Measurements from ENCODE around the gene COX7A1. TPM values are rescaled to one million over a fixed set of nuclear protein-coding genes. Genes with fewer than 3 reads are reported as not detected.
"Not testable (repeated sequence)": the region's sequence is repeated elsewhere in the genome, so short reads cannot be mapped to it uniquely, and the experiment has no call there.

Gene COX7A1
- polyA plus RNA-seq, 1 donor from 2014 or later = not detected

DNA sequence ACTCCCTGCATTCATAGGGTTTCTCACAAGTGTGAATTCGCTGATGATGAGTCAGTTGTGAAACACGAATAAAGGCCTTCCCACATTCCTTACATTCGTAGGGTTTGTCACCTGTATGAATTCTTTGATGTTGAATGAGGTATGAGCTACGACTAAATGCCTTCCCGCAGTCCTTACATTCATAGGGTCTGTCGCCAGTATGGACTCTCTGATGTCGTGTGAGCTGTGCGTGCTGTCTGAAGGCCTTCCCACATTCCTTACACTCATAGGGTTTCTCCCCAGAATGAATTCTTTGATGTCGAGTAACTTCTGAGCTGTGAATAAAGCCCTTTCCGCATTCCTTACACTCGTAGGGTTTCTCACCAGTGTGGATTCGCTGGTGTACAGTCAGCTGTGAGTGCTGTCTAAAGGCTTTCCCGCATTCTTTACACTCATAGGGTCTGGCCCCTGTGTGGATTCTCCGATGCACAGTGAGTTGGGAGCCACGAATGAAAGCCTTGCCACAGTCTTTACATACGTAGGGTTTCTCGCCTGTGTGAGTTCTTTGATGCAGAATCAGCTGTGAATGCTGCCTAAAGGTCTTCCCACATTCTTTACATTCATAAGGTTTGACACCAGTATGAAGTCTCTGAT, 30.5 kb upstream of the COX7A1 start:
- H3K79me2 ChIP-seq (replicated peaks; ENCODE audit: insufficient read depth, low read length) = no peaks in the 10 kb centered on the region
- no peaks in the 10 kb centered on the region for H3K9me3 ChIP-seq (ENCODE audit: low read length)
- no peak overlapping the region for H2AFZ ChIP-seq (ENCODE audit: low read depth, low read length)
- H3K27ac ChIP-seq (ENCODE audit: low read length) = no peak overlapping the region
- no peak overlapping the region for H3K9ac ChIP-seq (ENCODE audit: low read length)
- no peaks in the 10 kb centered on the region for H4K20me1 ChIP-seq (ENCODE audit: insufficient read depth)
- H3K27me3 ChIP-seq (ENCODE audit: insufficient read depth, low read depth, low read length) = no peaks in the 10 kb centered on the region
- H3K9me2 ChIP-seq (ENCODE audit: insufficient read depth, low read length) = no peaks in the 10 kb centered on the region
- H3K4me2 ChIP-seq (ENCODE audit: low read length) = no peak overlapping the region
- TF ChIP-seq, protein P1, sequence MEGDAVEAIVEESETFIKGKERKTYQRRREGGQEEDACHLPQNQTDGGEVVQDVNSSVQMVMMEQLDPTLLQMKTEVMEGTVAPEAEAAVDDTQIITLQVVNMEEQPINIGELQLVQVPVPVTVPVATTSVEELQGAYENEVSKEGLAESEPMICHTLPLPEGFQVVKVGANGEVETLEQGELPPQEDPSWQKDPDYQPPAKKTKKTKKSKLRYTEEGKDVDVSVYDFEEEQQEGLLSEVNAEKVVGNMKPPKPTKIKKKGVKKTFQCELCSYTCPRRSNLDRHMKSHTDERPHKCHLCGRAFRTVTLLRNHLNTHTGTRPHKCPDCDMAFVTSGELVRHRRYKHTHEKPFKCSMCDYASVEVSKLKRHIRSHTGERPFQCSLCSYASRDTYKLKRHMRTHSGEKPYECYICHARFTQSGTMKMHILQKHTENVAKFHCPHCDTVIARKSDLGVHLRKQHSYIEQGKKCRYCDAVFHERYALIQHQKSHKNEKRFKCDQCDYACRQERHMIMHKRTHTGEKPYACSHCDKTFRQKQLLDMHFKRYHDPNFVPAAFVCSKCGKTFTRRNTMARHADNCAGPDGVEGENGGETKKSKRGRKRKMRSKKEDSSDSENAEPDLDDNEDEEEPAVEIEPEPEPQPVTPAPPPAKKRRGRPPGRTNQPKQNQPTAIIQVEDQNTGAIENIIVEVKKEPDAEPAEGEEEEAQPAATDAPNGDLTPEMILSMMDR (IDR thresholded peaks at IDR 0.05; ENCODE audit: poor library complexity, severe bottlenecking) = no peak
- TF ChIP-seq TAF1 (IDR thresholded peaks at IDR 0.05; ENCODE audit: low read depth) = no peak
- TF ChIP-seq EZH2 (IDR thresholded peaks at IDR 0.05; ENCODE audit: borderline replicate concordance, insufficient read depth, low read length, poor library complexity, severe bottlenecking) = no peak
- no peak for TF ChIP-seq MXI1 (conservative IDR thresholded peaks at IDR 0.05; ENCODE audit: poor library complexity, severe bottlenecking)
- no peak for TF ChIP-seq POLR2AphosphoS5 (IDR thresholded peaks at IDR 0.05)
- TF ChIP-seq SMC3 (conservative IDR thresholded peaks at IDR 0.05; ENCODE audit: poor library complexity) = no peak
- no peak for TF ChIP-seq RAD21 (conservative IDR thresholded peaks at IDR 0.05)
- TF ChIP-seq, protein P2, sequence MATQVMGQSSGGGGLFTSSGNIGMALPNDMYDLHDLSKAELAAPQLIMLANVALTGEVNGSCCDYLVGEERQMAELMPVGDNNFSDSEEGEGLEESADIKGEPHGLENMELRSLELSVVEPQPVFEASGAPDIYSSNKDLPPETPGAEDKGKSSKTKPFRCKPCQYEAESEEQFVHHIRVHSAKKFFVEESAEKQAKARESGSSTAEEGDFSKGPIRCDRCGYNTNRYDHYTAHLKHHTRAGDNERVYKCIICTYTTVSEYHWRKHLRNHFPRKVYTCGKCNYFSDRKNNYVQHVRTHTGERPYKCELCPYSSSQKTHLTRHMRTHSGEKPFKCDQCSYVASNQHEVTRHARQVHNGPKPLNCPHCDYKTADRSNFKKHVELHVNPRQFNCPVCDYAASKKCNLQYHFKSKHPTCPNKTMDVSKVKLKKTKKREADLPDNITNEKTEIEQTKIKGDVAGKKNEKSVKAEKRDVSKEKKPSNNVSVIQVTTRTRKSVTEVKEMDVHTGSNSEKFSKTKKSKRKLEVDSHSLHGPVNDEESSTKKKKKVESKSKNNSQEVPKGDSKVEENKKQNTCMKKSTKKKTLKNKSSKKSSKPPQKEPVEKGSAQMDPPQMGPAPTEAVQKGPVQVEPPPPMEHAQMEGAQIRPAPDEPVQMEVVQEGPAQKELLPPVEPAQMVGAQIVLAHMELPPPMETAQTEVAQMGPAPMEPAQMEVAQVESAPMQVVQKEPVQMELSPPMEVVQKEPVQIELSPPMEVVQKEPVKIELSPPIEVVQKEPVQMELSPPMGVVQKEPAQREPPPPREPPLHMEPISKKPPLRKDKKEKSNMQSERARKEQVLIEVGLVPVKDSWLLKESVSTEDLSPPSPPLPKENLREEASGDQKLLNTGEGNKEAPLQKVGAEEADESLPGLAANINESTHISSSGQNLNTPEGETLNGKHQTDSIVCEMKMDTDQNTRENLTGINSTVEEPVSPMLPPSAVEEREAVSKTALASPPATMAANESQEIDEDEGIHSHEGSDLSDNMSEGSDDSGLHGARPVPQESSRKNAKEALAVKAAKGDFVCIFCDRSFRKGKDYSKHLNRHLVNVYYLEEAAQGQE (IDR thresholded peaks at IDR 0.05; ENCODE audit: borderline replicate concordance) = no peak
- no peak for TF ChIP-seq EP300 (conservative IDR thresholded peaks at IDR 0.05; ENCODE audit: poor library complexity, severe bottlenecking)
- H3F3A ChIP-seq (ENCODE audit: insufficient read depth, low read length, poor library complexity, severe bottlenecking) = no peaks in the 10 kb centered on the region
- H3K36me3 ChIP-seq (ENCODE audit: insufficient read depth, low read length) = no peaks in the 10 kb centered on the region
- H3K4me3 ChIP-seq (ENCODE audit: low read length) = no peak overlapping the region

DNA sequence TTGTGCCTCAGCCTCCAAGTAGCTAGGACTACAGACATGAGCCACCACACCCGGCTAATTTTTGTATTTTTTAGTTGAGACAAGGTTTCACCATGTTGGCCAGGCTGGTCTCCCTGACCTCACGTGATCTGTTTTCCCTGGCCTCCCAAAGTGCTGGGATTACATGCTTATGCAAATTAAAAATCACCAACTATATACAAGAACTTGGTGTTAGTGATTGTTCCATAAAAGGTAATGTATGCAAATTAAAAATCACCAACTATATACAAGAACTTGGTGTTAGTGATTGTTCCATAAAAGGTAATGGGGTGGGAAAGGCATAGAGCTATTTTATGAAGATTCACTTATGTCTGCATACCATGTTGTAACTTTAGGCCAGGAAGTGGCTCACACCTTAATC, 26.8 kb upstream of the COX7A1 start:
- not testable (repeated sequence) for H4K20me1 ChIP-seq (ENCODE audit: insufficient read depth); H3K4me2 ChIP-seq (ENCODE audit: low read length); H3K79me2 ChIP-seq (replicated peaks; ENCODE audit: insufficient read depth, low read length); H3K4me3 ChIP-seq (ENCODE audit: low read length); H3K27me3 ChIP-seq (ENCODE audit: insufficient read depth, low read depth, low read length); H3K9me3 ChIP-seq (ENCODE audit: low read length); H3K9me2 ChIP-seq (ENCODE audit: insufficient read depth, low read length); H2AFZ ChIP-seq (ENCODE audit: low read depth, low read length); H3K27ac ChIP-seq (ENCODE audit: low read length); H3F3A ChIP-seq (ENCODE audit: insufficient read depth, low read length, poor library complexity, severe bottlenecking); H3K36me3 ChIP-seq (ENCODE audit: insufficient read depth, low read length); H3K9ac ChIP-seq (ENCODE audit: low read length)

DNA sequence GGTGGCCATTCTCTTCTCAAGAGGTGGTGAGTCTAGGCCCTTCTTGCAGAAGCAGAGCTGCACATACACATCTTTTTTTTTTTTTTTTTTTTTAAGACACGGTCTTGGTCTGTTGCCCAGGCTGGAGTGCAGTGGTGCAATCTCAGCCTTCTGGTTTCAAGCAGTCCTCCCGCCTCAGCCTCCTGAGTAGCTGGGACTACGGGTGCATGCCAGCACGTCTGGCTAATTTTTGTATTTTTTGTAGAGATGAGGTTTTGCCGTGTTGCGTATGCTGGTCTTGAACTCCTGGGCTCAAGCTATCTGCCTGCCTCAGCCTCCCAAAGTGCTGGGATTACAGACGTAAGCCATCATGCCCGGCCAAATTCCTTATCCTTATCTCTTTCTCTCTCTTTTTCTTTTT, 21.6 kb upstream of the COX7A1 start:
- H3K36me3 ChIP-seq (ENCODE audit: insufficient read depth, low read length); H3F3A ChIP-seq (ENCODE audit: insufficient read depth, low read length, poor library complexity, severe bottlenecking); H2AFZ ChIP-seq (ENCODE audit: low read depth, low read length); H4K20me1 ChIP-seq (ENCODE audit: insufficient read depth); H3K4me2 ChIP-seq (ENCODE audit: low read length); H3K27me3 ChIP-seq (ENCODE audit: insufficient read depth, low read depth, low read length); H3K27ac ChIP-seq (ENCODE audit: low read length); H3K9ac ChIP-seq (ENCODE audit: low read length); H3K9me2 ChIP-seq (ENCODE audit: insufficient read depth, low read length); H3K9me3 ChIP-seq (ENCODE audit: low read length); H3K79me2 ChIP-seq (replicated peaks; ENCODE audit: insufficient read depth, low read length); H3K4me3 ChIP-seq (ENCODE audit: low read length): not testable (repeated sequence)
